Parietal lobe (tissue), 2 donors: ENCODE results near the gene ARMC2. TPM values are rescaled to one million over a fixed set of nuclear protein-coding genes. Genes with fewer than 3 reads are reported as not detected.

ENCODE experiments used
- small RNA-seq: library from RNA; depleted of rRNA; stranded (forward); fragments of <200 nt; gene quantifications from one replicate; pipeline ENCODE3, GENCODE V24; 2014; ENCODE audit warnings: low replicate concordance
- total RNA-seq: library from RNA; depleted of rRNA; stranded (reverse); fragments of >200 nt; gene quantifications from one replicate; pipeline ENCODE4 v1.2.3, GENCODE V29; 2014

The ARMC2 gene, protein sequence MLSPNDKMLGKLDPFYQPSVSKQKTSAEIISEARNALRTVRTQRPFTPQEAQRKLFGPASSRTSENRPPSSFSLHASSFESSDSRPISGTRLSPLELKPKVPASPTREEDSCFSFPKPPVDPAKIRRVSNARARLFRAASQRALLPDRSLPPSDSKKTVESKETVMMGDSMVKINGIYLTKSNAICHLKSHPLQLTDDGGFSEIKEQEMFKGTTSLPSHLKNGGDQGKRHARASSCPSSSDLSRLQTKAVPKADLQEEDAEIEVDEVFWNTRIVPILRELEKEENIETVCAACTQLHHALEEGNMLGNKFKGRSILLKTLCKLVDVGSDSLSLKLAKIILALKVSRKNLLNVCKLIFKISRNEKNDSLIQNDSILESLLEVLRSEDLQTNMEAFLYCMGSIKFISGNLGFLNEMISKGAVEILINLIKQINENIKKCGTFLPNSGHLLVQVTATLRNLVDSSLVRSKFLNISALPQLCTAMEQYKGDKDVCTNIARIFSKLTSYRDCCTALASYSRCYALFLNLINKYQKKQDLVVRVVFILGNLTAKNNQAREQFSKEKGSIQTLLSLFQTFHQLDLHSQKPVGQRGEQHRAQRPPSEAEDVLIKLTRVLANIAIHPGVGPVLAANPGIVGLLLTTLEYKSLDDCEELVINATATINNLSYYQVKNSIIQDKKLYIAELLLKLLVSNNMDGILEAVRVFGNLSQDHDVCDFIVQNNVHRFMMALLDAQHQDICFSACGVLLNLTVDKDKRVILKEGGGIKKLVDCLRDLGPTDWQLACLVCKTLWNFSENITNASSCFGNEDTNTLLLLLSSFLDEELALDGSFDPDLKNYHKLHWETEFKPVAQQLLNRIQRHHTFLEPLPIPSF
- total RNA-seq: 17.2 TPM

DNA sequence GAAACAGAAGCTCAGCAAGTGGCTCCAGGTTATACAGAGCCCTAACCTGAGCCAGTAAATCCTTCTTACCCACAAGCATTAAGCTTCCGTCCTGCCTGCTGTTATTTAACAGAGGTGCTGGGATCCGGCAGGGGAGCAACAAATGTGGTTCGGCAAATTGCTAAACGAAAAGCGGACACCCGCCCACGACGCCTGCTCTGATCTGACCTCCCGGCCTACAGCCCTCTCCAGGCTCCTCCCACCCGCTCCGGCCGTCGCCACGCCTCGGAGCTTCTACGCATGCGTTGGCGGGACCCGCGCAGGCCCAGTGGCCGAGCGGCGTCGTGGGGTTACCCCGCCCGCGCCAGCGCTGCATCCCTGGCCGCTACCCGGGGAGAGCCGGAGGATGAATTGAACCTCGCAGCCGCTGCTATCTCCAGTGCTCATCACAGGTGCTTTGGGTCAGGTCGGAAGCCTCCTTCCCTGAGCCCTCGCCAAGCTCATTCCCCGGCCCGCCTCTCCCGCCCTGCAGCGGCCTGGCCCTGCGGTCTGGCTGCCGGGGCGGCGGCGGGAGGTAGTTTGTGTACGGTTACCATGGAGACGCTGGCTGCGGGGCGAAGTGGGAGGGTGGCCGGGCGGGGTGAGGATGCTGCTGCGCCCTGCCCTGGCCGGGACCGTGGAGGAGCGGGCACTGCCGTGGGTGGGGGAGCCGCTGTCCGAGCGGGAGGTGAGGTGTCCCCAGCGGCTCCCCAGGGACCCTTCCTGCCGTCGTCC lies at the start of gene ARMC2:
Gene ARMC2 (plus strand): TSS at position 307 of the 753 bp plus-strand sequence. CDS start 5,846 bp downstream, outside the sequence.

Small RNA genes within 50 kb of the gene (small RNA-seq; reads per million reads assigned to genes)
- gene AL445189.2 (0.24 reads per million), gene Z95118.1 (not detected)

Other genes starting within 250 kb of the ARMC2 start
- gene SESN1, start 246.4 kb downstream of the ARMC2 start, total RNA-seq: 51.0 TPM
- gene CEP57L1, start 247.1 kb downstream of the ARMC2 start, total RNA-seq: 88.6 TPM